GM21423 (cell line): ENCODE data around the gene LRBA.

Experiments used
- ATAC-seq: cut with Tn5 transposase; IDR thresholded peaks from one replicate; pipeline ENCODE4 v1.9.1; 2021; ENCODE audit warnings: mild to moderate bottlenecking, moderate library complexity; ENCODE audit not compliant: unreplicated experiment

LRBA gene

GRCh38 chr4:150461957-150462356, 553.1 kb downstream of the LRBA start:
- ATAC-seq: no peak

- no peak for ATAC-seq
These were observed 557.3 kb downstream of the LRBA start for GRCh38 chr4:150457802-150458201.

- ATAC-seq: no peak
These were observed 563.2 kb downstream of the LRBA start for GRCh38 chr4:150451883-150452282.

GRCh38 chr4:150447356-150447755, 567.7 kb downstream of the LRBA start:
- no peak for ATAC-seq

- ATAC-seq: no peak
These were observed 575.6 kb downstream of the LRBA start for GRCh38 chr4:150439451-150439933.

- no peak for ATAC-seq
These were observed 578.3 kb downstream of the LRBA start for GRCh38 chr4:150436598-150437370.

DNA sequence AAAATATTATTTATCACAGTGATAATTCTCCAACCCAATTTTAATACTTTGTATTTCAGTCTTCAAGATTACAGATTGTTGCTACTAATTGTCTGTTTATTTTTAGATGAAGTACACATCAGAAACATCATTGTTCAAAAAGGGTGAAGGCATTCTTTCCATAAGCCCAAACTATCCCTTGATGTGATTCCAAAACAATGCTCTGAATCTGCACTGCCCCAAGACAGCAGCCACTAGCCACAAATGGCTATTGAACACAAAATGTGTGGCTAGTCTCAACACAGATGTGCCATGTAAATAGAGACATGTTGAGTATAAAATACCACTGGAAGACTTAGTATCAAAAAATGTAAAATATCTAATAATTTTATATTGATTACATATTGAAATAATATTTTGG, 583.9 kb downstream of the LRBA start:
- no peak for ATAC-seq

DNA sequence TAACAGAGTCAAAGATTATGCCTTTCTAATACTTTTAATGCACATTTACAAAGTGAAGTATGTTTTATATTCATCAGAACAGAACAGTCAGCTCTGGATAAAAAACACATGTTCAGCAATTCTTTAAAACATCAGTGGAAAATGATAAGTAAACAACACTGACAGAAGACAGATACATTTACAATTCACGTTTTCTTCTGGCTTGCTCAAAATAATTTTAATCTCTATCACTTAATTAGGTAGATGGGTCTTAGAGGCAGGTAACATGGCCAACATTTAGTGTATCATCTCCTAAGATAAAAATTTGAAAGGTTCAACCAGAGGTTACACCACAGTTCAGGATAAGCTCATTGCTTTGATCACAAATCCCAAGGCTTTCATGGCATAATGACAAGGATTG, 589.9 kb downstream of the LRBA start:
- no peak for ATAC-seq

- ATAC-seq: no peak
These were observed 591.6 kb downstream of the LRBA start for GRCh38 chr4:150423503-150423902.

GRCh38 chr4:150423074-150423473, 592.0 kb downstream of the LRBA start:
- no peak for ATAC-seq

- no peak for ATAC-seq
These were observed 593.5 kb downstream of the LRBA start for GRCh38 chr4:150421612-150422011.

- no peak for ATAC-seq
These were observed 595.1 kb downstream of the LRBA start for GRCh38 chr4:150419939-150420338.

- no peak for ATAC-seq
These were observed 596.2 kb downstream of the LRBA start for GRCh38 chr4:150418757-150419410.

DNA sequence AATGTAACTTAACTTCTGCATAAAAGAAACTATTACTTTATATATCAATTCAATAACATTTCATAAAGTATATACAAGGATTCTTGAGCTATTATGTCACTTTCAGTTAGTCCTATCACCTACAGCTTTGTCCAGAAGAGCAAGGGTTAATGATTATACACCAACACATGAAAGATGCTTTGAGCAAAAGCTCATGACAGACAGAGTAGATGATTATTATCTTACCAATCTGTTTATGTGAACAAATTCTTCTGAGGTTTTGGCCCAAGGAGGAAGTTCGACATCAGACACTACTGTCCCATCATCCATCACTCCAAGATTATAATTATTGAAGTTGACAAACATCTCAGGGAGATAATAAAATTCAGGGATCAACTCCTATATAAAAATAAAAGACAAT, 599.9 kb downstream of the LRBA start:
- no peak for ATAC-seq

GRCh38 chr4:150411520-150411919, 603.6 kb downstream of the LRBA start:
- ATAC-seq: no peak

DNA sequence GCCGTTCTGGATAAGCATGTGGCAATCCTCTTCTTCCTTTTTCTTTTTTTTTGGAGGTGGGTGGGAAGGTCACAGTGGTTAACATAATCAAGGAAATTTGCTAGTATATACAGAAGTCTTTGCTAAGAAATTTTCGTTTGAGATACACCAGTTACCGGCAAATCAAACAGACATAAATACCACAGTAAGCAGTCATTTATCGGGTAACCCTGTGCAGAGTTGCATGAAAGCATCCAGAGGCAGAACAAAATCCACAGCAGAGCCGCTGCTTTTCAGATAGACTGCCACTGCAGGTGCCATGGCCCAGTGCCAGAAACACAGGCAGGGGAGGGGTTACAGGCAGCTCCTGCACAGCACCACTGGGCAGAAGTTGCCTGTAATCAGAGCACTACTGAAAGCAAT, 612.2 kb downstream of the LRBA start:
- peak; percentile 84 for ATAC-seq

DNA sequence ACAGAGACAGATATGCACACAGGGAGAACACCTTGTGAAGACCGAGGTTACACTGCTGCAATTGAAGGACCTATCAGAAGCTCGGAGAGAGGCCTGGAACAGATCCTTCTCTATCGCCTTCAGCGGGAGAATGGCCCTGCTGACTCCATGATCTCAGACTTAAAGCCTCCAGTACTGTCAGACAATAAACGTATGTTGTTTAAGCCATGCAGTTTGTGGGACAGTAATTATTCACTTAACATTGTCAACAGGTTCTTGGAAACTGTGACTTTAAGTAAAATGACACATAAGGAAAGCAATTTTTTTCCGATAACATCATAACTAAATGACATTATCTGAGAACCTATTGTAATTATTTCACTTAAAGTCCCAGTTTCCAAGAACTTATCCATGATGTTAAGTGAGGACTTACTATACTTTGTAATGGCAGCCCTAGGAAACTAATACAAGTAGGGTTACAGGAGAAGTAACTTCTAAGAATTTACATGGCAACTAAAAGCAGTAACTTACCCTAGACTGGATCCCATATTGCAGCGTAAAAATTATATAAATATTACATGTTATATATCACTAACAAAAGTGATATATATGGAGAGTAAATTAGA, 613.9 kb downstream of the LRBA start:
- no peak for ATAC-seq

GRCh38 chr4:150395872-150396271, 619.2 kb downstream of the LRBA start:
- ATAC-seq: no peak

GRCh38 chr4:150394046-150394445, 621.0 kb downstream of the LRBA start:
- no peak for ATAC-seq

DNA sequence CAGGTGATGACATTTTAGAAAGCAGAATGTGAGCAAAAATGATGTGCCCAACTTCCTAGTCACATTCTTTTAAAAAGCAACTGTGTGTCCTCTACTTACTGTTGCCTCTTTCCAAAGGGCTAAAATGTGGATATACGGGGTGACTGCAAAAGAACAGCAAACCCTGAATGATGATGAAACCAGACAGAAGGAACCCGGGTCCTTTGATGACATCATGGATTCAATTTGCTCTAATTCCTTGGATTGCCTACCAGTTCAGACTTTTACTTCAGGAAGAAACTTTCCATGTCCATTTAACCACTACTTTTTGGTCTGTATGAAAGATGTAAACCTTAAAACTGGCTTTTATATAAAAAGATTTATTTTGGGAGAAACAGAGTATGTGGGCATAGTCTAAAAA, 624.0 kb downstream of the LRBA start:
- ATAC-seq: no peak

GRCh38 chr4:150390531-150390910, 624.6 kb downstream of the LRBA start:
- no peak for ATAC-seq

- no peak for ATAC-seq
These were observed 625.1 kb downstream of the LRBA start for GRCh38 chr4:150389896-150390530.
